Transverse colon (tissue), 3 donors: ENCODE data around the gene CERS1.

Experiments used
- CTCF ChIP-seq, 5 experiments: fragments of 200-600 bp in 3 of 5; fragments of 450-650 bp in 2 of 5; sonication (generic) in 3 of 5; IDR thresholded peaks; 1 replicate in 2 of 5; 2 replicates in 3 of 5; pipeline ENCODE4 v1.5.1; 2016 to 2017; ENCODE audit warnings: antibody characterized with exemption in 5 of 5, inconsistent platforms in 3 of 5, mild to moderate bottlenecking in 2 of 5, moderate library complexity in 1 of 5
- POLR2A ChIP-seq: fragments of 450-650 bp; IDR thresholded peaks from one replicate; pipeline ENCODE4 v1.6.1; 2016; ENCODE audit warnings: antibody characterized with exemption, mild to moderate bottlenecking, moderate library complexity

GRCh38 chr19:18905058-18905456 lies 9.1 kb upstream of the CERS1 start:
- no peak for TF ChIP-seq POLR2A
- TF ChIP-seq CTCF (IDR thresholded peaks at IDR 0.05): no peak
